ENCODE results near the gene NAALAD2.
A peak's percentile ranks its signal among the peaks of the same experiment; 100 is the strongest.
"Not testable (repeated sequence)": the region's sequence is repeated elsewhere in the genome, so short reads cannot be mapped to it uniquely, and the experiment has no call there.

NAALAD2 gene

DNA sequence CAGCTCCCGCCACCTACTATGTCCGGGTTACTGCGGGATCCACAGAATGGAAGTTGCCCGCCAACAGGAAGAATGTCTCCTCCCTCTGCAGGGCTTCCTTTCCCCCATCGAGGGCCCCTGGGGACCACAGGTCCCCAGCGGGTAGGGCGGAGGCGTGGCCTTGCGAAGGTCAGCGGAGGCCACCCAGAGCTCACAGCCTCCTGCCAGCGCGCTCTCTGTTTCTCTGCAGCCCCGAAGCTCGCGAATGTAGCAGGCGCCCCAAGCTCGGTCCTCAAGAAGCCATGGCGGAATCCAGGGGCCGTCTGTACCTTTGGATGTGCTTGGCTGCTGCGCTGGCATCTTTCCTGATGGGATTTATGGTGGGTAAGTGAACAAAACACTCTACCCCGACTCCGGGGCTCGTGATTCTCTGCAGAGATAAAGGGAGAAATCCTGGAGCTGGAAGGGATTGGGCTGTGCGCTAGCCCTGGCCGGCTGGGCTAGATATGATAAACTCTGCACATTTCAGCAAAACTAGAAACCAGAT, at the start of gene NAALAD2:
NAALAD2 (plus strand) TSS at position 186 of the 526 bp plus-strand sequence; CDS start at position 282, 96 bp downstream.
- H3K27ac Mint-ChIP-seq = no peak within 1 kb of the TSS
- no peaks in the 10 kb centered on the region for H3K9me3 Mint-ChIP-seq (ENCODE audit: low read depth)
- H3K36me3 Mint-ChIP-seq = no peaks in the 10 kb centered on the region
- H3K4me1 Mint-ChIP-seq (ENCODE audit: low read depth) = peaks cover 21% of the 10 kb centered on the region
- peak within 1 kb of the TSS; percentile 73 for H3K4me3 Mint-ChIP-seq
- peaks cover 39% of the 10 kb centered on the region for H3K27me3 Mint-ChIP-seq

DNA sequence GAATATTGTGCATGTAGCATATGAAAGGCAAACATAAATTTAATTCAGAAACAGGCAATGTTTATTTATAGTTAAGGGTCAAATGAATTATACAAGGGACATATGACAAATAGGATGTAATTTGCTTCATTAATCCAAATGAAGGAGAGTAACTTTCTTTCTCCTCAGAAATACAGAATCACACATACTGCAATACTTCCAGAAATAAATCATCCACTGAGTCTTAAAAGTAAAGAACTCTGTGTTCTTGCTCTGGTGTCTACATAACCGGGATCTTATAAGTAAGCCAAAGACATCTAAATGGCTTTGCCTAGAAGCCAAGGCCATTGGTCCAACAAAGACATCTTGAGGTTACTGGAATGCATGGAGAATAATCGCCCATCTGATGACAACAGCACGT, 48.8 kb upstream of the NAALAD2 start, which contains the start of gene UBTFL1:
UBTFL1 (plus strand) TSS at position 301 of the 400 bp plus-strand sequence; CDS start at position 301, 0 bp downstream.
- H3K9me3 Mint-ChIP-seq (ENCODE audit: low read depth); H3K4me3 Mint-ChIP-seq; H3K4me1 Mint-ChIP-seq (ENCODE audit: low read depth); H3K36me3 Mint-ChIP-seq; H3K27ac Mint-ChIP-seq; H3K27me3 Mint-ChIP-seq: not testable (repeated sequence)

DNA sequence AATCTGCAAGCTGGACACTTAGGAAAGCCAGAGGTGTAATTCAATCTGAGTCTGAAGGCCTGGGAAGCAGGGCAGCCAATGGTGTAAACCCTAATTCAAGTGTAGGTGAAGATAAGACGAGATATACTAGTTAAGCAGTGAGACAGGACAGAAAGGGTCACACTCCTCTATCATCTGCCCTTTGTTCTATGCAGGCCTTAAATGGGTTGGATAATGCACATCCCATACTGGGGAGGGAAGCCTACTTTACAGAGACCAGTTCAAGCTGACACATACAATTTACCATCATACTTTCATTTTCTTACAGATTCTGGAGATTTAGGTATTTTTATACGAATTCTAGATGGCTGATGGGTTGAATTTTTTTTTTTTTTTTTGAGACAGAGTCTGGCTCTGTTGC, 45.7 kb upstream of the NAALAD2 start:
- H3K36me3 Mint-ChIP-seq; H3K9me3 Mint-ChIP-seq (ENCODE audit: low read depth); H3K4me1 Mint-ChIP-seq (ENCODE audit: low read depth); H3K27ac Mint-ChIP-seq; H3K27me3 Mint-ChIP-seq; H3K4me3 Mint-ChIP-seq: not testable (repeated sequence)

DNA sequence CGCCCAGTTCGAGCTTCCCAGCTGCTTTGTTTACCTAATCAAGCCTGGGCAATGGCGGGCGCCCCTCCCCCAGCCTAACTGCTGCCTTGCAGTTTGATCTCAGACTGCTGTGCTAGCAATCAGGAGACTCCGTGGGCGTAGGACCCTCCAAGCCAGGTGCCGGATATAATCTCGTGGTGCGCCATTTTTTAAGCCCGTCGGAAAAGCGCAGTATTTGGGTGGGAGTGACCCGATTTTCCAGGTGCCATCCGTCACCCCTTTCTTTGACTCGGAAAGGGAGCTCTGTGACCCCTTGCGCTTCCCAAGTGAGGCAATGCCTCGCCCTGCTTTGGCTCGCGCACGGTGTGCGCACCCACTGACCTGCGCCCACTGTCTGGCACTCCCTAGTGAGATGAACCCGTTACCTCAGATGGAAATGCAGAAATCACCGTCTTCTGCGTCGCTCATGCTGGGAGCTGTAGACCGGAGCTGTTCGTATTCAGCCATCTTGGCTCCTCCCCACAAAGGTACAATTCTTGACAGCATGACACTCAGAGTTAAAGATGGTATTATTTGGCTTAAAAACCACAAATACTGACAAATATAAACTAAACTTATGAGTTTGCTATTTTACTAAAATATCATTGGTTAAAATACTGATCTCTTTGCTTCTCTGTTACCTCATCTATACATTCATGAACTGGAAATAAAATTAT, 39.1 kb upstream of the NAALAD2 start:
- H3K9me3 Mint-ChIP-seq (ENCODE audit: low read depth); H3K4me3 Mint-ChIP-seq; H3K36me3 Mint-ChIP-seq; H3K27ac Mint-ChIP-seq; H3K4me1 Mint-ChIP-seq (ENCODE audit: low read depth); H3K27me3 Mint-ChIP-seq: not testable (repeated sequence)

DNA sequence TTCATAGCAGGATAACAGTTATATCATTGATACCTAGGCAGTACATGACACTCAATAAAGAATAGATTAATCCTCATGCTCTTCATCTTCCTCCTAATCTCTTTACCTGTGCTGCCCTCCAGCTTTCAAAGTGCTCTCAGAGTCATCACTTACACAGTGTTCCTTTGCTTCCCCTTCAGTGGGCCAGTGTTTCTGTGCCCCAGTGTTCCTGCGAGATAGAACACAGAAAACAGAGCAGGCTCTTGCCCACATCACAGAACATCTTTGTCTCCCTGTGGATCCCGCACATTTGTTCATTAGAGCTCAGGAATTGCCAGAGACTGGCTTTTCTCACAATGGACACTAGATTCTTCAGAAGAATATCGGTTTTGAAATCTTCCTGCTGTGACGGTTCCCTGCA, 36.2 kb upstream of the NAALAD2 start:
- not testable (repeated sequence) for H3K4me3 Mint-ChIP-seq; H3K27me3 Mint-ChIP-seq; H3K36me3 Mint-ChIP-seq; H3K4me1 Mint-ChIP-seq (ENCODE audit: low read depth); H3K9me3 Mint-ChIP-seq (ENCODE audit: low read depth); H3K27ac Mint-ChIP-seq

DNA sequence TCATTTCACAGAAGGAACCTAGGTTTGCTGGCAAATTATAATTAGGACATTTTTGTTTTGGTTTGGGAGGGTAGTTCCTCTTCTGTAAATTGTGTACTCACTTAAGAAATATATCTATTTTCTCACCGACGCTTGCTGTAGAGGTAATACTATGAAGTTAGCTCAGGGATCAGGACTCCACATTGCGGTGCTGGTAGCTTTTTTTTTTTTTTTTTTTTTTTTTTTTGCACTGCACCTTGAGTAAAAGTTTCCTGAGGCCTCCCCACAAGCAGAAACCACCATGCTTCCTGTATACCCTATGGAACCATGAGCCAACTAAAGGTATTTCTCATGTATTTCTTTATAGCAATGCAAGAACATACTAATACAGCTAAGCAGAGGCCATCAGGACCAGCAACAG, 34.0 kb upstream of the NAALAD2 start:
- no peaks in the 10 kb centered on the region for H3K36me3 Mint-ChIP-seq

DNA sequence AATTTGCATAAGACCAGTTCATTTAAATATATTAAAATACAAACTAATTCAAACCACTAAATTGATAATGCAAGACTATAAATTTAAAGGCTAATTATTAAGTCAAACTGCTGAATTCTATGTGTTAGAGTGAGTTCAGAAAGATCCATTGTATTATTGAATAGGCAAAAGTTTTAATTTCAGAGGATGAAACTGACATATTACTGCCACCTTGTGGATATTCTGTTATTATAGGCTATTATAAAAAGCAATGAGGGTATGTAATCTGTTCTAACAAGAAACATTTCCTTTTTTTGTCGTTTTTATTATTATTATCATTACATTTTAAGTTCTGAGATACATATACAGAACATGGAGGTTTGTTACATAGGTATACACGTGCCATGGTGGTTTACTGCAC, 20.9 kb upstream of the NAALAD2 start:
- H3K4me1 Mint-ChIP-seq (ENCODE audit: low read depth) = no peaks in the 10 kb centered on the region
- no peak overlapping the region for H3K27ac Mint-ChIP-seq
- H3K4me3 Mint-ChIP-seq = no peak overlapping the region
- no peaks in the 10 kb centered on the region for H3K36me3 Mint-ChIP-seq
- H3K9me3 Mint-ChIP-seq (ENCODE audit: low read depth) = no peaks in the 10 kb centered on the region
- H3K27me3 Mint-ChIP-seq = peaks cover 7% of the 10 kb centered on the region

More for the DNA sequence above, 34.0 kb upstream of the NAALAD2 start:
- no peaks in the 10 kb centered on the region for H3K9me3 Mint-ChIP-seq (ENCODE audit: low read depth)
- H3K27me3 Mint-ChIP-seq = peaks cover 2% of the 10 kb centered on the region
- no peak overlapping the region for H3K4me3 Mint-ChIP-seq
- no peak overlapping the region for H3K27ac Mint-ChIP-seq
- no peaks in the 10 kb centered on the region for H3K4me1 Mint-ChIP-seq (ENCODE audit: low read depth)

DNA sequence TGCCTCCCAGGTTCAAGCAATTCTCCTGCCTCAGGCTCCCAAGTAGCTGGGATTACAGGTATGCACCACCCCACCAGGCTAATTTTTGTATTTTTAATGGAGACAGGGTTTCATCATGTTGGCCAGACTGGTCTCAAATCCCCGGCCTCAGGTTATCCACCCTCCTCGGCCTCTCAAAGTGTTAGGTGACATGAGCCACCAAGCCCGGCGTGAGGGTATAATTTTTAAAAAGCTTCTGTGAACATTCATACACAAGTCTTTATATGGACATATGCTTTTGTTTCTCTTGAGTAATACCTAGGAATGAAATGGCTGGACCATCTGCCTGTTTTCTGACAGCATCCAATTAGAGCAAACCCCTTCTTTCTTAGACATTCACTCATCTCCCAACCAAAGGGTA, 14.3 kb upstream of the NAALAD2 start:
- H3K9me3 Mint-ChIP-seq (ENCODE audit: low read depth) = no peaks in the 10 kb centered on the region
- no peak overlapping the region for H3K27ac Mint-ChIP-seq
- H3K4me1 Mint-ChIP-seq (ENCODE audit: low read depth) = no peaks in the 10 kb centered on the region
- H3K4me3 Mint-ChIP-seq = no peak overlapping the region
- no peaks in the 10 kb centered on the region for H3K36me3 Mint-ChIP-seq
- H3K27me3 Mint-ChIP-seq = no peaks in the 10 kb centered on the region

DNA sequence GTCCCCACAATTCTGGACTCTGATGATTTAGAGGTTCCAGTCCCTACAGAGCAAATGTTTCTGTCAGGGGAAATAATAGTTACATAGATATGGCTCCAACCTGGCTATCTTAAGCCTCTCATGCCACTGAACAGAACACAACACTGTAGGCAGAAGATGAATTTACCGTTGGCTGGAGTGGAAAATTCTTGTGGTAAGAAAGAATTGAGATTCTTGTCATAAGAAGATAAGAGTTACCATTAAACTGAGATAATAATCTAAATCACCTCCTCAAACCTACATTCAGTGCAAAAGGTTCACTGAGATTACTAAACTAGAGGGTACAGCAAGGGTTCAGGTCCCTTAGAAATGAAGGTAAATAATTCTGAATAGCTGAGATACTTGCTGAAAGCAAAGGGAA, 10.1 kb upstream of the NAALAD2 start:
- Mint-ChIP-seq H3K4me1 (ENCODE audit: low read depth) (no peaks in the 10 kb centered on the region), H3K27me3 (peaks cover 2% of the 10 kb centered on the region), H3K9me3 (ENCODE audit: low read depth) (no peaks in the 10 kb centered on the region), H3K36me3 (no peaks in the 10 kb centered on the region), H3K4me3 (no peak overlapping the region), H3K27ac (no peak overlapping the region)

DNA sequence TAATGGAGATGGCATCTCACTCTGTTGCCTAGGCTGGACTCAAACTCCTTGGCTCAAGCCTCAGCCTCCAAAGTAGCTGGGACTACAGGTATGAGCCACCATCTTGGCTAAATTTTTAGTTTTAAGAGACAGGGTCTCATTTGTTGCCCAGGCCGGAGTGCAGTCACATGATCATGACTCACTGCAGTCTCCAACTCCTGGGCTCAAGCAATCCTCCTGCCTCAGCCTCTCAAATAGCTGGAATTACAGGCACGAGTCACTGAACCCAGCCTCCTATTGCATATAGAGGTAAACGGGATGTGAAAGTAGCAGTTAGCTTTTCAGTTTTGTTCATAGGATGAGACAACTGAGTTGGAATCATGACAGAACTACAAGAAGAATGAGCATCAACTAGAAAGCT, 9.5 kb upstream of the NAALAD2 start:
- H3K4me1 Mint-ChIP-seq (ENCODE audit: low read depth) = no peaks in the 10 kb centered on the region
- no peak overlapping the region for H3K27ac Mint-ChIP-seq
- no peaks in the 10 kb centered on the region for H3K36me3 Mint-ChIP-seq
- no peaks in the 10 kb centered on the region for H3K9me3 Mint-ChIP-seq (ENCODE audit: low read depth)
- H3K27me3 Mint-ChIP-seq = peaks cover 4% of the 10 kb centered on the region
- H3K4me3 Mint-ChIP-seq = no peak overlapping the region

DNA sequence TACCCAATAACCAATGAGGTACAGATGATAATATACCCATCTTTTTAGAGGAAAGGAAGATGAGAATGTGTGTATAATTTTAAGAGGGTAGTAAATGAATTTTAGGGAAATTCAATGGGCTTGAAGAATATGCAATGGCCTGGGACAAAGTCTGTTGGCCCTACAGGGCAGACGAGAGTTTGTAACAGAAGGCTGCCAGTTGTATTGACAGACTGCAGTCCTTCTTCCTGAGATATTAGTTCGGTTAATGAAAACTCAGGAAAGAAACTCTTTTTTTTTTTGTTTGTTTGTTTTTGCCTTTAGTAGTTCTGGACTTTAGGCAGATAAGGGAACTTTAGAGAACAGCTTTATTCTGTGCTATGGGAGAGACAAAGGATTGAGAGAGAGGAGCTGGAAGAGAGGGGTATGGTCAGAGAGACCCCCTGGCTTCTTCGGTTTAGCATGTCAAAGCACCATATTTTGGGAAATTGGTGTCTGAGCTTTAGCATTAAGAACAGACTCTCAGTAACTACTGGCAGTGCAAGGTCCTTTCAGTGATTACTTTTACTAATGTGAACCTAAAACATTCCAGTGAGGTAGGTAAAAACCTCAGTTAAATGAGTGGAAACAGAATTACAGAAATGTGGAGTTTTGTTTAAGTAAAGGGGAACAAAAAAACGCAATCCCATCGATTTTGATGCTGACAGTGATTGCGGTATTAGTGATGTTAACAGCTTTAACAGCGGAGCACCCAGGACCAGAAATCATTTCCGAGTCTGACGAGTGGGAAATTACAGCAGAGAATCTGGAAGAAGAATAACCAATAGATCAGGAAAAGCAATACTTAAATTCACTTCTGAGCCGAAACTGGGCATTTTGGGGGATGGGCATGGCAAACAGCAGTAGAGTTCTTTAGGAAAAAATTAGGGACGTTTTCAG, 644 bp upstream of the NAALAD2 start:
- Mint-ChIP-seq H3K9me3 (ENCODE audit: low read depth) (no peaks in the 10 kb centered on the region), H3K4me3 (peak overlapping the region; percentile 73), H3K27ac (no peak overlapping the region), H3K27me3 (peaks cover 36% of the 10 kb centered on the region), H3K36me3 (no peaks in the 10 kb centered on the region), H3K4me1 (ENCODE audit: low read depth) (peaks cover 21% of the 10 kb centered on the region)

DNA sequence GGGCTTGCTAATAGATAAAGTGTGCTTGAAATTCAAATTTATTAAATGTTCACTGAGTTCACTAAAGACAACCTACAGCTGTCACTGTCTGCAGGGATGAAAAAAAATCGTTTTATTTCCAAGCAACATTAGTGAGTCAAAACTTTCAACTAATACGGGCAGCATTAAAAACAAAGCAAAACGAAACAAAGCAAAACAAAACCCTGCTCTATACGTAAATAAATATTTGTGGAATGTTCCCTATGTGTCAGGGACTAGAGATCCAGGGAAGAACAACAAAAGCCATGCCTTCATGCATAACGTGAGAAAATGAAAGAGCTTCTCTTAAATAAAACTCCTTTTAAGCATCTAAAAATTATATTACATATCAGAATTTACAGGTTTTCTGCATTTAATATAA, 553 bp downstream of the NAALAD2 start:
- H3K27me3 Mint-ChIP-seq = peaks cover 38% of the 10 kb centered on the region
- peak overlapping the region; percentile 33 for H3K4me3 Mint-ChIP-seq
- H3K36me3 Mint-ChIP-seq = no peaks in the 10 kb centered on the region
- no peaks in the 10 kb centered on the region for H3K9me3 Mint-ChIP-seq (ENCODE audit: low read depth)
- peaks cover 21% of the 10 kb centered on the region for H3K4me1 Mint-ChIP-seq (ENCODE audit: low read depth)
- H3K27ac Mint-ChIP-seq = no peak overlapping the region

DNA sequence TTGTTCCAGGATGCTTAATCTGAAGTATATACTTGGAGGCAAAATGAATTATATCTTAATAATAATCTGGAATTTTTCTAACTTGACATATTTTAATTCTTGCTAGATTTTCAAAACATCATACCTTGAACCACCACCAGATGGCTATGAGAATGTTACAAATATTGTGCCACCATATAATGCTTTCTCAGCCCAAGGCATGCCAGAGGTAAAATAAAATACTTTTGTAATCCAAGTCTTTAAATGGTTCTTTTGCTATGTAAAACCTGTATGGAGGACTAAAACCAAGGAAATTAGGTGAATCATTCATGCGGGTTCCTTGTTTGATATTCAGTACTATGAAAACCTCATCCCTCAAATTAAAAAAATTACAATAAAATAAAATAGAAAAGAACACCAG, 14.4 kb downstream of the NAALAD2 start:
- no peak overlapping the region for H3K27ac Mint-ChIP-seq
- peaks cover 7% of the 10 kb centered on the region for H3K27me3 Mint-ChIP-seq
- H3K4me1 Mint-ChIP-seq (ENCODE audit: low read depth) = no peaks in the 10 kb centered on the region
- H3K9me3 Mint-ChIP-seq (ENCODE audit: low read depth) = no peaks in the 10 kb centered on the region
- H3K4me3 Mint-ChIP-seq = no peak overlapping the region
- no peaks in the 10 kb centered on the region for H3K36me3 Mint-ChIP-seq

DNA sequence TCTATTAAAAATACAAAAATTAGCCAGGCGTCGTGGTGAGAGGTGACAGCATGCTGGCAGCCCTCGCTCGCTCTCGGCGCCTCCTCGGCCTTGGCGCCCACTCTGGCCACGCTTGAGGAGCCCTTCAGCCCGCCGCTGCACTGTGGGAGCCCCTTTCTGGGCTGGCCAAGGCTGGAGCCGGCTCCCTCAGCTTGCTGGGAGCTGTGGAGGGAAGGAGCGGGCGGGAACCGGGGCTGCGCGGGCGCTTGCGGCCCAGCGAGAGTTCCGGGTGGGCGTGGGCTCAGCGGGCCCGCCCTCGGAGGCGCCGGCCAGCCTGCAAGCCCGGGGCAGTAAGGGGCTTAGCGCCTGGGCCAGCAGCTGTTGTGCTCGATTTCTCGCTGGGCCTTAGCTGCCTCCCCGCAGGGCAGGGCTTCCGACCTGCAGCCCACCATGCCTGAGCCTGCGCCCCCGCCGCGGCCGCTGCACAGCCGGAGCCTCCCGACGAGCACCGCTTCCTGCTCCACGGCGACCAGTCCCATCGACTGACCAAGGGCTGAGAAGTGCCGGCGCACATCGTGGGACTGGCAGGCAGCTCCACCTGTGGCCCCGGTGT, 32.6 kb downstream of the NAALAD2 start:
- H3K36me3 Mint-ChIP-seq; H3K27ac Mint-ChIP-seq; H3K4me3 Mint-ChIP-seq; H3K4me1 Mint-ChIP-seq (ENCODE audit: low read depth); H3K9me3 Mint-ChIP-seq (ENCODE audit: low read depth); H3K27me3 Mint-ChIP-seq: not testable (repeated sequence)

DNA sequence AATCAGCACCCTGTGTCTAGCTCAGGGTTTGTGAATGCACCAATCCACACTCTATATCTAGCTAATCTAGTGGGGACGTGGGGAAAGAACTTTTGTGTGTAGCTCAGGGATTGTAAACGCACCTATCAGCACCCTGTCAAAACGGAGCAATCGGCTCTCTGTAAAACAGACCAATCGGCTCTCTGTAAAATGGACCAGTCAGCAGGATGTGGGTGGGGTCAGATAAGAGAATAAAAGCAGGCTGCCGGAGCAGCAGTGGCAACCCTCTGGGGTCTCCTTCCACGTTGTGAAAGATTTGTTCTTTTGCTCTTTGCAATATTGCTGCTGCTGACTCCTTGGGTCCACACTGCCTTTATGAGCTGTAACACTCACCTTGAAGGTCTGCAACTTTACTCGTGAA, 33.2 kb downstream of the NAALAD2 start:
- H3K27me3 Mint-ChIP-seq; H3K9me3 Mint-ChIP-seq (ENCODE audit: low read depth); H3K4me1 Mint-ChIP-seq (ENCODE audit: low read depth); H3K27ac Mint-ChIP-seq; H3K4me3 Mint-ChIP-seq; H3K36me3 Mint-ChIP-seq: not testable (repeated sequence)
